Measurements from ENCODE around the gene SLC6A17.

Gene SLC6A17

DNA sequence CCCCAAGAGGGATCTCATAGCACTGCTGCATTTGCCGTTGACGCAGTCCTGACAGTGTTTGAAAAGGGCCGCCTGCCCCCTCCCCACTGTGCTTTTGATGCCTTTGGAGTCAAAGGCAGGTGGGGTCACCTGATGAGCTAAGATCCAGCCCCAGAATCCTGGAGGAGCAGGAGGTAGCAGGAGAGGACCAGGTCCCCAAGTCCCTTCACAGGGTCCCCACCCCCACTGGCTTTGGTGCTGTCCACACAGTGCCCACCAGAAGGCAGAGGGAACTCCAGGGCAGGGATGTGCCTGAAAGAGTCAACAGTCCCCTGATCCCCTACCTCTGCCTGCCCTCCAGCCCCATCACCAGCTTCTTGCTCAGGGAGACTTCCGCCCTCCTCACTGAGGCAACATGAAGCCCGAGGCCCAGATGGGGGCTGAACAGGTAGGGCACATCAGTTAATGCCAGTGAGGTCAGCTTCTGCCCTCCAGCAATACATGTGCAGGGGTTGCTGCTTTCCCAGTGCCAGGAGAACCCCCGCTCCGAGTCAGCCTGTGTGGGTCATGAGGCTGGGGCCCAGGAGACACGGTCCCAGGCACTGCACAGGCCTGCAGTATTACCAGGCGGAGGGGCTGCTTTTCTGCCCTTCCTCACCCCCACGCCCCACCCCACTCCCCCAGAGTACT lies 51.0 kb downstream of the SLC6A17 start:
- no peak for DNase-seq (ENCODE audit: low read depth in 2 of 2)

DNA sequence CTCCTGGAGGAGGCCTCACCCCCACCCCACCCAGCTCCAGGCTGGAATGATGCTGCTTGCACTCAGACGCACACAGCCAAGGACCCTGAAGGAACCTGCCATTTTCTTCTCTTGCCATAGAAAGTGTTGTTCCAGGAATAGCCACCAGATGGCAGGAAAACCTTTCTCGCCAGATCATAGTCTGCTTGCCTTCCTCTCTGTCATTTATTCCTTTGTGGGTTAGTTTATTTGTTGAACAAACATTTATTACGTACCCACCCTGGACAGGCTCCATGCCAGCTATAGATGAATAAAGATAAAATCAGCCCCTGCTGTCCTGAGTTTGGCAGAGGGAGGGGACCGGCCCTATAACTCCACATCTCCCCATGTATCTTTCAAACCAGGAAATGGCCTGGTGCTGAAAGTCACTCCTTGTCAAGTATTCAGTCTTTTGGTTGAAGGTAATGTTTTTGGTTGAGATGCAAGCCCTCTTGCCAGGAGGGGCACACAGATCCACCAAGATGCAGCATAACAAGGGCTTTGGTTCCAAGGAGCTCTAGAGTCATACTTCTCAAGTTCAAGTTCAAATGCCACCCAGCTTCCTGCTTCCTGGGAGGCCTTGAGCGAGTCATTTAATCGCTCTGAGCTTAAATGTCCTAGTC lies 52.8 kb downstream of the SLC6A17 start:
- DNase-seq (ENCODE audit: low read depth in 2 of 2), result peak; percentile 33 to 40

DNA sequence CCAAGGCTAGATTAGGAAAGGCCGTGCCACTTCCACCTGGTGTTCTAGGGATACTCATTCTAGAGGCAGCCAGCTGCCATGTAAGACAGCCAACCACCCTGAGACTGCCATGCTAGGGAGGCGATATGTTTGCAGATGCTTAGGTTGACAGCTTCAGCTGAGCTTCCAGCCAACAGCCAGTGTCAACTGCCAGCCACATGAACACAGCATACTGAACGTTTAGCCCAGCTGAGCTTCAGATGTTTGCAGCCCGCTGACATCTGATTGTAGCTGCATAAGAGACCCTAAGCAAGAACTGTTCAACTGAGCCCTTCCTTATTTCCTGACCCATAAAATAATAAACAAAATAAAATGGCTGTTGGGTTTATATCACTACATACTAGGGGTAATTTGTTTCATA lies 54.9 kb downstream of the SLC6A17 start:
- DNase-seq (ENCODE audit: low read depth in 2 of 2), result no peak

DNA sequence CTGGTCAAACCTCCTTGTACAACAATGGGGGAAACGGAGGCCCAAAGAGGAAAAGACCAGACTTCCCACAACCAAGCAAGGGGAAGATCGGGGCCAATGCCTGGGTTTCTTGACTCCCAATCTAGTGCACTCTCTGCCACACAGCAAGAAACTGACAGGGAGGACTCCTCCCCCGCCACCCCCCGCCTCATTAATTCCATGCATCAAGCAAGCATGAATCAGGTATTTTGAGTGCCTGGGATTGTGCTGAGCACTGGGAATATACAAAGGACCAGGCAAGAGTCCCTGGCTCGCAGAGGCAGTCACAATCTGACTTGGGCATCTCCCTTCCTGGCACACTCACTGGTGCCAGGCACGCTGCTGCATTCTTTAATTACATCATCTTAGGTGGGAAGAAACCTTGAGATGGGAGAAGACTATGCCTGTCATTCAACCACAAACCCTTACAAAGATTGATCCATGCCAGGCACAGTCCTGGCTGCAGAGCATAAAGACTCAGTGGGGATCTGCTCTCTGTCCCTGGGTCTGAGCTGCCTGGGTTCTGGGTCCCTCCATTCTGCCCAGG lies 55.4 kb downstream of the SLC6A17 start:
- no peak for DNase-seq (ENCODE audit: low read depth in 2 of 2)

DNA sequence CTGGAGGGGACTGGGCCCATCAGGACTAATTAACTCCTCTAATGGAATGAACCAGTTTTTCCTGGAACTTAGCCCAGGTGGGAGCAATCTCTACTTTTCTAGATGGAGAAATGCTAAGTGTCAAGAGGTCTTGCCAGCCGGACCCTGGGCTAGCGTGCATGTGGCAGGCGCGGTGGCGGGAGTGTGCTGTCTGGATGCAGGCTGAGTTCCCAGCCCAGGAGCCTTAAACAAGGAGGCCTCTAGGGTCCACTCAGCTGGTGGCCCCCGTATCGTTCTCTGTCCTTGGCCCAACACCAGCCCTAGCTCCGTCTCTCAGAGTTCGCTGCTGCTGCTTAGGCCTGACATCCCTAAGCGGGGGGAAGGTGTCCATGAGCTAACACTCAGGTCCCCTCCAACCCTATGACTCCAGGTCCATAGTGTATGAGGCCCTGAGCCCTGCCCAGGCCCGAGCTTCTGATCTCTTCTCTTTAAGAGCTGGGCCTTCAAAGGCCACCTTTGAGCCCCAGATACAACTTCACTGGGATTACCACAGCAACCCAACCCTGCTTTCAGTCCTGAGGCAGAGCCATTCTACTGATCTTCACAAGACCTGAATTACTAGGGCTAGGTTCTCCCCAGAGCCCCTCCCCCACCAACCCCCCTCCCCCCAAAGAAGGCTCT lies 56.1 kb downstream of the SLC6A17 start:
- no peak for DNase-seq (ENCODE audit: low read depth in 2 of 2)

DNA sequence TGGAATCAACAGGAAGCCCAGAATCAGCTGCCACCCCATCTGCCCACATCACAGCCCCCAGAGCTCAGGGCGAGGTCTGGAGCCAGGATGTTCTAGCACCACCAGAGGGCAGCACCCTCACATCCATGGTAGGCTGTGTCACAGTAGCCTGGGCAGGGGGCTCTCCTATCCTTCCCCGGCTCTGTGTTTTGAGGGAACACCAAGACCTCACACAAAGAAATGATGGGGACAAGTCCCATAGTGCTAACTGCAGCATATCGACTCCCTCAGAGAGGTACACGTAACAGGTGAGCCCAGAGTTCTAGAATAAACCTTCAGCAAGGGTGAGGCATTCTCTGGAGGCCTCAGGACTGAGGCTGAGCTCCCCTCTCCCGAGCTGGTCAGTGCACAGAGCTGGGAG lies 57.5 kb downstream of the SLC6A17 start:
- DNase-seq (ENCODE audit: low read depth in 2 of 2), result peak; percentile 39 to 60

DNA sequence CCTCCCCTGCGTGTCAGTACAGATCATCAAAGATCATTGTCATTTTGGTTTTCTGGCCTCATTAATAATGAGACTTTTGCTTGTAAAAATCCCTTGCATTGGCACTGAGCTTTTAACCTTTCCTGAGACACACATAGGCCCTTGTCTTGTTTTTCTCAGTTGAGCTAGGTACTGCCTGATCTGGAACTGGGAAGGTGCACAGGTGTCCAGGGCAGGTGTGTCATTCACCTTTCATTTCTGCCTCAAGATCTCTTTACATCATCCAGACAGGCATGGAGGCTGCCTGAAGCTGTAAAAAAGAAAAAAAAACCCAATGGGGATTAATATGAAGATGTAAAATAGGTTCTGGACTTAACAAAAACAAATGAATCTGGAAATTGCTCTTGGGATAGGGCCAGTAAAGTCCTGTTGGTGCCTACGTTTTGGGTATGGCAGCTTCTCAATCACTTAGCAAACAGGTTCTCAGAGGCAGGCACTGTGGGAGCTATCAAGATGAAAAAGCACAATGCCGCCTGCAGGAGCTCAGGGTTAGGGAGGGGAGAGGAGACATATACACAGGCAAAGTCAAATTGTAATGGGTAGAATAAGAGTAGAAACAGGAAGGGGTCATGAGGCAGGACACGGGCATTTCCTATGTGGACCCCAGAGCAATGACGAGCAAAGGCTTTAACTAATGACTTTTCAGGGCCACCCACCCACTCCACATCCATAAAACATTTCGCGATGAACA lies 58.8 kb downstream of the SLC6A17 start:
- no peak for DNase-seq (ENCODE audit: low read depth in 2 of 2)

DNA sequence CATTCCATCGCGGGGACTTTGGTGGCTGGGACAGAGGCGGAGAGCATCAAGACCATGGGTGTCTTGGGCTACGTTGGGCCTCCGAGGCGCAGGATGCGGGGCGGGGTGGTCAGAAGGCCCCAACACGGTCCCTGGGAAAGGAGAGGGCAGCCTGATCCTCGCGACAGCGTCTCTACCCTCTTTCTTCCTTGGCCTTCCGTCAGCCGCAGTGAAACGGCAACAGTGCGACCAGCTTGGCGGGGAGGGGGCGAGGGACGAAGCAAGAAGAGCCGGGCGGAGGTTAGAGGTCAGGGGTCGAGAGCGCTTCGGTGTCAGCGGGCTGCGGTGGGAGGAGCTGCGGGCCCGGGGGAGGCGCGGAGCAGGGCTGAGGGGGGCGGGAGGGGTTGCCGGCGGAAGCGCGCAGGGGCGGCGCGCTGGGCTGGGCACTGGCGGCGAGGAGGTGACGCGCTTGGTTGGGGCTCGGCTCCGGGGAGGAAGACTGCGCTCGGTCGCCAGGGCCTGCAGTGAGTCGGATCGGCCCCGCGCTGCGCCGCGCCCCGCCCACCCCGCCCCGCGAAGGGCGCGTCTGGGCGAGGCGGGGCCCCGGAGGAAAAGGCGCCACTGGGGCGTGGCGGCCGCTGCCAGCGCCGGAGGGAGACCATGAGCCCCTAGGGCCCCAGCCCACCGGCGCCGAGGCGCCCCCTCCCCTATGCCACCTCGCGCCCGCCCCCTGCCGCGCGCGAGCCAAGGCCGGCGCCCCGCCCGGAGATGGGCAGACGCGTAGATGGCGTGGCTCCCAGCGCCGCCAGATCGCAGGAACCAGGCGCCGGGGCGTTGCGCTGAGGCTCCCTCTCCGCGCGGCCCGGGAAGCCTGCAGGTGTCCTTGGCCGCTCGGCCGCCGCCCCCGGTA lies 59.7 kb downstream of the SLC6A17 start, which contains the start of gene KCNC4:
Gene KCNC4, plus strand, starts transcription at position 600 of the 889 bp plus-strand sequence. CDS start 1,186 bp downstream, outside the sequence.
- DNase-seq (ENCODE audit: low read depth in 2 of 2), result peak; percentile 82 to 86

DNA sequence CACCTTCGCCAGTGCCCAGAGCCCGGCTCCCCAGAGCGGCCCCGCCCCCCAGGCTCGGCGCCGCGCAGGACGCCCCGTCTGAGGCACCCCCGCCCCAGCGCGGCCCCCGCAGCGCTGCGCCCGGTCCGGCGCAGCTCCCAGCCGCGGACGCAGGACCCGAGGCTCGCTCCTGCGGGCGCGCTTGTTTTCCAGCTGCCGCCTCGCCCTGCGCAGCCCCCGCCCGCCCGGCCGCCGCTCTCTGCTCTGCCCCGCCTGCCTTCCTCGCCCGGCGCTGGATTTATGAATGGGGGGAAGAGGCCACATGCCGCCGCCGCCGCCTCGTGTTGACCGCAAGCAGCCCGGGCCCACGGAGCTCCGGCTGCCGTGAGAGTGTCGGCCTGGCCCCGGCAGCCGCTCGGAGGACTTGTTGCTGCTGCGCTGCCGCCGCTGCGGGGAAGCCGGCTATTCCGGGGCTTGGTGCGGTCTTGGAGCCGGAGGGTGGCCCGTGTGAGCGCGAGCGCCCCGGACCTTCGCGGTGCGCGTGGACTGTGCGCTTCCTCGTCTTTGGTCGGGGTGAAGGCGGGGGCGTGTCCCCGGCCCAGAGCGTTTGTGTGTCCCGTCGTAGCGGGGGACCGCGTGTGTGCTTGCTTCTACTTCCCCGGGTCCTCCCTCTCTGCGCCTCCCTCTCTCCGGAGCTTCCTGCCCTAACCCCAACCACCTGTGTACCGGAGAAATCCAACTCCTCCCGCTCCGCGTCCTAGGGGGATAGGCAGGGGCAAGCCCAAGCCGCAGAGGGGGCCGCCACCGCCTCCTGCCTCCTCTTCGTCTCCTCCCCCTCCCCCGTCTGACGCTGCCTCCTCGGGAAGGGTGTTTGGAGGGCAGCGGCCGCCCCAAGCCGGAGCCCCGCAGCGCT lies 60.6 kb downstream of the SLC6A17 start:
- DNase-seq (ENCODE audit: low read depth in 2 of 2), result peak; percentile 11 to 15

DNA sequence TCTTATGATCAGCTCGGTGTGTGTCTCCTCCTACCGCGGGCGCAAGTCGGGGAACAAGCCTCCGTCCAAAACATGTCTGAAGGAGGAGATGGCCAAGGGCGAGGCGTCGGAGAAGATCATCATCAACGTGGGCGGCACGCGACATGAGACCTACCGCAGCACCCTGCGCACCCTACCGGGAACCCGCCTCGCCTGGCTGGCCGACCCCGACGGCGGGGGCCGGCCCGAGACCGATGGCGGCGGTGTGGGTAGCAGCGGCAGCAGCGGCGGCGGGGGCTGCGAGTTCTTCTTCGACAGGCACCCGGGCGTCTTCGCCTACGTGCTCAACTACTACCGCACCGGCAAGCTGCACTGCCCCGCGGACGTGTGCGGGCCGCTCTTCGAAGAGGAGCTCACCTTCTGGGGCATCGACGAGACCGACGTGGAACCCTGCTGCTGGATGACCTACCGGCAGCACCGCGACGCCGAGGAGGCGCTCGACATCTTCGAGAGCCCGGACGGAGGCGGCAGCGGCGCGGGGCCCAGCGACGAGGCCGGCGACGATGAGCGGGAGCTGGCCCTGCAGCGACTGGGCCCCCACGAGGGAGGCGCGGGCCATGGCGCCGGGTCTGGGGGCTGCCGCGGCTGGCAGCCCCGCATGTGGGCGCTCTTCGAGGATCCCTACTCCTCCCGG lies 61.3 kb downstream of the SLC6A17 start:
- peak in 1 of 2 donors; percentile 9 for DNase-seq (ENCODE audit: low read depth in 2 of 2)

DNA sequence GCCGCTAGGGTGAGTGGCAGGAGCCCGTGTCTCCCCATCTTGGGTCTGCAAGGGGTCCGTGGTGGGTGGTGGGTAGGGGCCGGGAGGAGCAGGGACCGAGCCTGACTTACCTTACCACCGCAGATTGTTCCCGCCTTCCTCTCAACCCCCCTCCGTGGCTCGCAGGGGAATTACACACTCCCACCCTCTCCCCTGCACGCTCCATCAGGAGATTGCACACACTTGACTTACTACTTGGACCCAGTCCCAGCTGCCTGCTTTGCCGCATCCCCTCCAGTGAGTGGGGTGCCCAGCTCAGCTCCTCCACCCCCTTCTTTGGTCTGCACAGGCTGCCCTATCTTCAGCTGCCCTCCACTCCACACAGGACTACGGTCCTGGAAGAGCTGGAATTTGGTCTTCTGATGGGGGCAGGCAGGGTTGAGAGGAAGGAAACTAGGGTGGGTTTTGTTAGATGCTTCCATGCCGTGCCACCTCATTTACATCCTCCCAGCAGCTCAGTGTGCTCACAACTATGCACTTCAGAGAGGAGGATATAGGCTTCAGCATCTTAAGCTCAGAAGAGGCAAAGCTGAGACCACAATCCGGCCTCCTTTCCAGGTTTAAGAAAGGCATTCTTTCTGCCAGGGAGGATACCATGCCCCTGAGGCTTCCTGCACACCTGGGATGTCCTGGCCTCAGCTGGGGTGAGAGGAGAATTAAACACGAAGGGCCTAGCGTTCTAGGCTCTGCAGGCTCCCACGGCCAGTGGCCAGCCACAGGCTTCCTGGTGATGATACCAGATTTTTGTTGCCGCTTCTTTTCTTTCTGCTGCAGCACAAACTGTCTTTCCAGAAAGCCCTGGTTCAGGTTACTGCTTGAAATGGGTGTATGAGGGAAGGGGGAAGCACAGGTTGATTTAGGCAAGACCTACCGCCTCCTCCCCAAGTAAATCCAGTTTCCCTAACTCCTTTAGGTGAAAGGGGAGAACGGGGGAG lies 62.2 kb downstream of the SLC6A17 start:
- no peak for DNase-seq (ENCODE audit: low read depth in 2 of 2)

DNA sequence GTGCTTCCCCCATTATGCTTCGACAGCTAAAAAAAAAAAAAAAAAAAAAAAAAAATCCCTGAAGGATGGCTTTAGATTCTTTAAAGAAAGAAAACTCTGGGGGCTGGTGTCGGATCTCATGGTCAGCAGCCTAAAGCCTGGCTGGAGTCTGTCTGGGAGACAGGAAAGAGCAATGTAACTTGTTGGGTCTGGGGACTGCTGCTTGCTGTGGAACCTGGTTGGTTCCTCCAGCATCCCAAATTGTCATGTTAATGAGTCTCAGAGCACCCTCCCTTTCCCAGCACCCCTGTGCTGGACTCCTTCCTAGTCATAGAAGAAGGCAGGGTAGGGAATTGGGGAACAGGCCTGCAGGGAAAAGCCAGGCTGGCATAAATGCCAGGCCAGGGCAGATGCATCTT lies 62.8 kb downstream of the SLC6A17 start:
- no peak for DNase-seq (ENCODE audit: low read depth in 2 of 2)

DNA sequence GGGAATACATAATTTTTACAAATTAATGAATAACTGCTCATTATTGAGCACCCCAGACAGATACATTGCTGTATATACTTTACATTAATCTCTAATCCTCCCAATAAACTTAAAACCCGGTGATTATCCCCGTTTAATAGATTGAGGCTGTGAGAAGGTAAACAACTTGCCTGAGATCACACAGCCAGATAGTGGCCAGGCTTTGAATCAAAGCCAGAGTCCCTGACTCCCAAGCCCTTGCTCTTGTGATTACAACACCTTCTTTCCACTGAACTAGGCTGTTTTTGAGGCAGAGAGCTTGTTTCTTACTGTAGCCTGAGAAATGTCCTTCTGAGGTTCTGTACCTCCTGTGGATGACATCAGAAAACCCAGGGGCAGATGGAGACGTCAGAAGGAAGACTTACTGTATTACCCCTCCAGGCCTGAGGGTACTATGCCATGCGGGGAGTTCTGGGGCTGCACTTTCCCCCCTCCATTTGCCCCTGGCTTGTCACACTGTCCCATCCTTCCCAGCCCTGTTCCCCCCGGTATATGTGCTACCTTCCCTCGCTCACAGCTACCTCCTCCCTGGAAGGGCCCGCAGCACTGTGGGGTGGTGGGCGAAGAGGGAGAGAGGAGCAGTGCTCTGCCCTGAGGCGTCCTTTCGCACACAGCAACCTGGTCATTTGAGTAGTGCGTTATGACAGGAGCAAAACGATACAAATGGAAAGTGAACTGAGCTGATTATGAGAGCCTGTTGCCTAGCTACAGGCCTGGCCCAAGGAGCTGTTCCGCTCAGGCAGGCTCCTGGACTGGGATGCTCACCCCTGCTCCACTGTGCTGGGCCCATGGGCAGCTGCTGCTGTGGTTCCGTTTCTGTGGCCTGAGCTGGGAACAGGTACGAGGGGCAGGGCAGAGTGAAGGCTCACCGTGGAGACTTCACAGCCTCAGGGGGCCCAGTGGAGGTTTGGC lies 64.4 kb downstream of the SLC6A17 start:
- DNase-seq (ENCODE audit: low read depth in 2 of 2), result no peak

DNA sequence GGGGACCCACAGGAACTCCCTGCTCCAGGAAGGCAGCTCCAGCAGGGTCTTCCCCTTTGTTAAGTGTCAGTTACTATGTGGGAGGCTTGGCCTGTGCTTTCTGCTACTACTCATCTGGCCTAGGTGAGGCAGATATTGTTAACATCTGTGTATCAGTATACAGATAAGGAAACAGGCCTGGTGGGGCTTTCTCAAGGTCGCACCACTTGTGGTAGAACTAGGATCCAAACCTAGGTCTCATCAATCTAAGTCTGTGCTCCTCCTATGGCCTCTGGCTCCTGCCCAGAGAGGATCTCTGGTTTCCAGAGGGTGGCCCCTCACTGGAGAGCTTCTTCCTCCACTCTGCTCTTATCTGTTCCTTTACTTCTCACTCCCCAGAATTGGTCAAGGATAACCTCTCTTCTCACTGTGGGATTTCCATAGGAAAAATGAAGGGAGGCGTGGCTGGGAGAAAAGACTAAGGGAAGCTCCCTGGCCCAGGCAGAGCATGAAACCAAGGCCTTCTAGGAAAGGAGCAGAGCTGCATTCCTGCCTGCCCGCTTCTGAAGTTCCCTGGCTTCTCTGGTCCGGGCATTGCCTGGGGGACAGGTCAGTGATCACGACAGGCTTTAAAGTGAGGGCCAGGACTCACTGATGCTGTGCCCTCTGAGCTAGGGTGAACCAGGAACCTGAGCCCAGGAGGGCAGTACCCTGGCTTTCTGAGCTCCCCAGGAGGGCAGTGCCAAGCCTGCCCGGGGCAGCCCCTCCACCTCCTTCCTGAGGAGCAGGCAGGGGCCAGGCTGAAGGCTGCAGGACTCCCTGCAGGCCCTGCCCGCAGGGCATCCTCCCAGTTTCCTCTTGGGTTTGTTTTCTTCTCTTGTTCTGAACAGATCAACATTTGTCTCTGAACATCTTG lies 65.6 kb downstream of the SLC6A17 start:
- DNase-seq (ENCODE audit: low read depth in 2 of 2), result no peak

DNA sequence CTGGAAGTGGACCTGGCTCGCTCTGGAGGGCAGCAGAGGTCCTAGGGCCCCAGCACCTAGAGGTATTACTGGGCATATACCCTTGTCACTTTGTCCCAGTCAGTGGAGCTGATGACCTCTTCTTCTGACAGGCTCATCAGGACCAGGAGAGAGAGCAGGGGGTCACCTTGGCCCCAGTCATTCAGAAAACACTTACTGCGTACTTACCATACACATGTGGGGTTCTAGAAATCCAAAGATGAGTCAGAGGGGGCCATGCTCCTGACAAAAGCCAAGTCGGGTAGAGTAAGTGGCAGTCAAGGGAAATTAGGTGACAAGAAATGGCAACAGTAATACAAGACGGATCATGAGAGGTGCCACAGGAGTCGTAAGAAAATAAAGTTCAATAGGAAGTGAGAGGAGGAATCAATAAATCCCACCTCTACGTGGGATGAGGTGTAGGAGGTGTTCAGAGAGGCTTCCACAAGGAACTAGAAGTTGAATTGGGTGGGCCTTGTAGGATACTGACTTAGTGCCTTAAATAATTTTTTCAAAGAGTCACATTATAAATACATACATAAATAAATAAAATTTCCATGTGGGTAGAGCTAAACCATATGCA lies 66.7 kb downstream of the SLC6A17 start:
- DNase-seq (ENCODE audit: low read depth in 2 of 2), result no peak

DNA sequence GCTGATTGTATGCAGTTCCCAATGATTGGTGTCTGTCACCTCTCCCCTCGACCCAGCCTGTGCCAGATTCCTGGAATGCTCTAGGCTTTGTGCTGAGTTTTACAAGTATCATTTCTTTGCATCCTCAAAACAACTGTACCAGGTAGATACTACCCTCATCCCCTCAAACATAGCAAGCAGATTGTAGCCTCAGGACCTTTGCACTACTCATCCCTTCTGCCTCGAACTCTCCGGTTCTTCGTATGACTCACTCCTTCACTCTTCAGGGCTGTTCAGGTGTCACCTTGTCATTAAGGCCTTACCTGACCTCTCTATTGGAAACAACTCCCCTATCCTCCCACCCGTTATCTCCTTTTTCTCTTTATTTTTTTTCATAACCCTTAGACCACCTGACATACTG lies 67.8 kb downstream of the SLC6A17 start:
- DNase-seq (ENCODE audit: low read depth in 2 of 2), result no peak

Data from activated CD8-positive, alpha-beta memory T cell treated with anti-CD3 and anti-CD28 coated beads for 4 hours (primary cell).